Measurements from ENCODE around the gene ARID1B.

ARID1B gene

GRCh38 chr6:156740604-156741003 is 36.6 kb upstream of the ARID1B start:
- no peaks in the 10 kb centered on the region for H3K9me3 ChIP-seq
- H3K4me3 ChIP-seq (ENCODE audit: low read depth in 1 of 2, low read length in 1 of 2), result no peak overlapping the region
- H3K27ac ChIP-seq, result no peak overlapping the region
- no peaks in the 10 kb centered on the region for H3K36me3 ChIP-seq
- no peaks in the 10 kb centered on the region for H3K4me1 ChIP-seq (ENCODE audit: control insufficient read depth in 1 of 2, insufficient read depth in 1 of 2, low read depth in 1 of 2, low read length in 1 of 2)
- no peak for TF ChIP-seq CTCF (IDR thresholded peaks at IDR 0.05)
- H3K27me3 ChIP-seq, result no peaks in the 10 kb centered on the region

- Histone ChIP-seq H3K36me3 (no peaks in the 10 kb centered on the region), H3K4me1 (ENCODE audit: control insufficient read depth in 1 of 2, insufficient read depth in 1 of 2, low read depth in 1 of 2, low read length in 1 of 2) (no peaks in the 10 kb centered on the region), H3K27ac (no peak overlapping the region), H3K4me3 (ENCODE audit: low read depth in 1 of 2, low read length in 1 of 2) (no peak overlapping the region), H3K27me3 (no peaks in the 10 kb centered on the region), H3K9me3 (no peaks in the 10 kb centered on the region)
- TF ChIP-seq CTCF (IDR thresholded peaks at IDR 0.05), result no peak
Measured at GRCh38 chr6:156741287-156742073, 35.7 kb upstream of the ARID1B start.

- H3K27me3 ChIP-seq, result no peaks in the 10 kb centered on the region
- TF ChIP-seq CTCF (IDR thresholded peaks at IDR 0.05), result no peak
- no peaks in the 10 kb centered on the region for H3K36me3 ChIP-seq
- no peak overlapping the region for H3K27ac ChIP-seq
- H3K4me3 ChIP-seq (ENCODE audit: low read depth in 1 of 2, low read length in 1 of 2), result no peak overlapping the region
- H3K4me1 ChIP-seq (ENCODE audit: control insufficient read depth in 1 of 2, insufficient read depth in 1 of 2, low read depth in 1 of 2, low read length in 1 of 2), result no peaks in the 10 kb centered on the region
- no peaks in the 10 kb centered on the region for H3K9me3 ChIP-seq
Measured at GRCh38 chr6:156747715-156748114, 29.5 kb upstream of the ARID1B start.

GRCh38 chr6:156748504-156748903 is 28.7 kb upstream of the ARID1B start:
- no peaks in the 10 kb centered on the region for H3K9me3 ChIP-seq
- TF ChIP-seq CTCF (IDR thresholded peaks at IDR 0.05), result no peak

GRCh38 chr6:156752666-156753301 is 24.4 kb upstream of the ARID1B start:
- Histone ChIP-seq H3K27me3 (no peaks in the 10 kb centered on the region), H3K27ac (no peak overlapping the region), H3K4me1 (ENCODE audit: control insufficient read depth in 1 of 2, insufficient read depth in 1 of 2, low read depth in 1 of 2, low read length in 1 of 2) (no peaks in the 10 kb centered on the region), H3K4me3 (ENCODE audit: low read depth in 1 of 2, low read length in 1 of 2) (no peak overlapping the region), H3K9me3 (no peaks in the 10 kb centered on the region), H3K36me3 (no peaks in the 10 kb centered on the region)
- TF ChIP-seq CTCF (IDR thresholded peaks at IDR 0.05), result no peak

More at GRCh38 chr6:156748504-156748903, 28.7 kb upstream of the ARID1B start:
- no peaks in the 10 kb centered on the region for H3K4me1 ChIP-seq (ENCODE audit: control insufficient read depth in 1 of 2, insufficient read depth in 1 of 2, low read depth in 1 of 2, low read length in 1 of 2)
- no peaks in the 10 kb centered on the region for H3K36me3 ChIP-seq
- H3K4me3 ChIP-seq (ENCODE audit: low read depth in 1 of 2, low read length in 1 of 2), result no peak overlapping the region
- no peak overlapping the region for H3K27ac ChIP-seq
- H3K27me3 ChIP-seq, result no peaks in the 10 kb centered on the region

Data from neutrophil (primary cell).